NCI-H524 (cell line): Measurements from ENCODE around the gene AHR.

Experiments used
- DNase-seq, 2 experiments: peaks; one replicate each; lab custom pipeline; 2025; lab: John Stamatoyannopoulos, UW

Gene AHR

DNA sequence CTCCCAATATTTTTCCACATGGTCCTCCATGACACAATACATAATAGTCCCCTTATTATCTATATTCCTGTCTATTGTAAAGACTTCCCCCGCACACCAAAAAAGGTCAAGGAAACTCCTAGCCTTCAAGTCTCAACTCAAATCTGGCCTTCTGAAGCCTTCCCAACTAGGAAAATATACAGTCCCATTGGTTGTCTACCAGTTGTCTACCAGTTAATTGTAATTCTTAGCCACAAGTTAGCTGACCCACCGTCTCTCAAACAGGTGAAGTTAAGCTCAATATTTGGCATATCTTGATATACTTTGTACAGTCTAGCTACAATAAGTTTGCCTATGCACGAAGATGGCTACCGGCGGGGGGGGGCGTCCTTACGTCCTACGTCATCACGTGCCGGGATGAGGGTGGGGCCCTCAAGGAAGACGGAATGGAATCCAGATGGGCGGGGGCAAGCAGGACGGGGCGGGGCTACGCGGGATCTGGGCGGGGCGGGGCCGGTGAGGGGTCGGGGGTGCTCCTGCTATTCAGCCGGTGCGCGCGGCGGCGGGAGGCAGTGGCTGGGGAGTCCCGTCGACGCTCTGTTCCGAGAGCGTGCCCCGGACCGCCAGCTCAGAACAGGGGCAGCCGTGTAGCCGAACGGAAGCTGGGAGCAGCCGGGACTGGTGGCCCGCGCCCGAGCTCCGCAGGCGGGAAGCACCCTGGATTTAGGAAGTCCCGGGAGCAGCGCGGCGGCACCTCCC is at the start of gene AHR:
Gene AHR, plus strand, starts transcription at position 551 of the 738 bp plus-strand sequence. CDS start 613 bp downstream, outside the sequence.
- DNase-seq = peak; percentile 42 to 86

- no peak for DNase-seq
Measured at GRCh38 chr7:17253885-17254284, 44.6 kb upstream of the AHR start.

GRCh38 chr7:17255926-17256325 is 42.5 kb upstream of the AHR start:
- no peak for DNase-seq

GRCh38 chr7:17256375-17256774 is 42.1 kb upstream of the AHR start:
- DNase-seq = no peak

- DNase-seq = no peak
Measured at GRCh38 chr7:17266565-17266964, 31.9 kb upstream of the AHR start.

GRCh38 chr7:17269341-17270221 is 28.9 kb upstream of the AHR start:
- no peak for DNase-seq

DNA sequence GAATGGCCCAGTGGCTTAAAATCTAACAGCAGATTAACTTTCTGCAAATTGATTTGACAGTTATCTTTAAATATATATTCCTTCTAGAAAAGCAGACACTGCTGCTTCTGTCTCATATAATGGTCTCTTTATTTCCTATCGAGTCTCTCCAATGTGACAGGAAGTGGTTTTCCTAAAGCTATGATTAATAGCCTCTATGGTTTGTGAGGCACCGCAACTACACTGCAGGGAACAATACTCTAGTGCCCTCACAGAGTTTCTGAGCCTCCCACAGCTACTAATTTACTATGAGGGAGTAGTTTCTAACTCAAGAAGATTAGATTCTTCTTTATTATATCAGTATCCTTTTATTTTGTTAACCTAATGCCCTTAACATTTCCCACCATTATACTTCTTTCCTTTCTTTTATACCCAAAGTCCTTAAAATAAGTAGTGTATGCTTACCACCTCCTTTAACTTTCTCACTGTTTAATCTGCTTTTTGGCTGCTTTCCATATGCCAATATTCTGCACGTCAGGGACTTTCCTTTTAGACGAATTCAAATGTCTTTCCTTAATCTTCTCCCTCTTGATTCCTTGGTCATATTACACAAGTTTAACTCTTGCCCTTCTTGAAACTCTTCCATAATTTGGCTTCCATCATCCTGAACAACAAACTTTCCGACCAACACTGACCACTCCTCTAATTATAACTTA is 23.8 kb upstream of the AHR start:
- peak in 1 of 2 experiments; percentile 6 for DNase-seq

GRCh38 chr7:17275749-17276671 is 22.4 kb upstream of the AHR start:
- no peak for DNase-seq

GRCh38 chr7:17279061-17279460 is 19.4 kb upstream of the AHR start:
- no peak for DNase-seq

DNA sequence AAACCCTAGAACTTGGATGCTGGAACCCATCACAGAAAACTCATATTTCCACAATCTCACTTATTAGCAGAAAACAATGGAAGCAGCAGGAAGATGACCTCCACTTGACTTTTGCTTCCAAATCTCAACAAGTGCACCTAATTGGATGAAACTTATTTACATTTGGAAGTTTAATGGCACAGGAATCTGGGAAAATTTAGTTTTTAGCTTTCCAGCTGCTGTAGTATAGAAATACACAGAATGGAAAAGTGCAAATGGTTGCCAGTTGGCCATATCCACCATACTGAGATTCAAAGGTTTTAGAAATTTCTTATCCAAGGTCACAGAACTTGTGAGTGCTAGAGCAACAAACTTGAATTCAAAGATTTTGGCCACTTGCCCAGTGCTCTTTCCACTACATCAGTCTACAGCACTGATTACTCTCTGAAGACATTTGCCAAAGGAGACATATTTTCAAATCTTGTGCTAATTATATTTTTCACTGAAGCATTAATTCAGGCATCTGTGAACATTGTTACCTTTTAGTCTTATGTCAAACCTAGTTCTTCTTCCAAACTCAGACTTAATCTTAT is 9.3 kb upstream of the AHR start:
- peak; percentile 18 to 62 for DNase-seq

GRCh38 chr7:17292843-17293242 is 5.6 kb upstream of the AHR start:
- DNase-seq = peak in 1 of 2 experiments; percentile 5

GRCh38 chr7:17293481-17293880 is 5.0 kb upstream of the AHR start:
- no peak for DNase-seq

DNA sequence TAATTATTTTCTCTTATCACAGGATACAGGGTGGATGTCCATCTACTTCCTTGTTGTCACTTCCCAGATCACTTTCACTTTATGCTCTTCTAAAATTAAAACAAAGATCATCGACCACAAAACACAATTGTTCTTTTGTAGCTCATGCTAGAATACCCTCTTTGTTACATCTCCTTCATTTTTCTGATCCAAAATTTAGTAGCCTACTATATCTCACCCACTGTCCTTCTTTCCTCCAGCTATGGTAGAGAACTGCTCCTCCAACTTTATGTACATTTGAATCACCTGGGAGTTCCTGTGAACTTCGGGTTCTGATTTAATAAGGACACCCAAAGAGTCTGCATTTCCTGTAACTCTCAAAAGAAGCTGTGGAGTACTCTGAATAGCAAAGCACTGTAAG is 1.2 kb upstream of the AHR start:
- DNase-seq = no peak

GRCh38 chr7:17298840-17299482 is 509 bp downstream of the AHR start:
- DNase-seq = peak; percentile 0 to 43

DNA sequence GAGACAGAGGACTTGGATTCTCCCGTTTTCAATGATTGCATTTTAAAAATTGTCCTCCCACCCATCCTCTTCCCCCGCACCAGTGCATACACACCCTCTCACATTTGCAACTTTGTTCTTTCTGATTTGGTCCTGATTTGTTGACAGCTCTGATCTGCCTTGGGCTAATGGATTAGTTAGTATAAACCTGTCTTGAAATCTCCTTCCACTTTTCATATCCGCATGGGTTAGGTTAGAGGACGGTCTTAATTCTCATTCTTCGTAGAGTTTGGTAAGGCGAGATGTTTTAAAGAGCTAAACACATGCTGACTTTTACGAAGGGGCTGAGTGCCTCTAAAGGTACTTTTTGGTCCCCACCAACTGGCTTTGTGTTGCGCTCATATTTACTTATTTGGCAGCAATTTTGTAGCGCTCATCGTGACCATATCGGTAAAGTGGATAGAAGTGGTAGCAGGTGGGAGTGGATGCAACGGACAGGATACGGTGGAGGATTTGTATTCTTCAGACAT is 1.1 kb downstream of the AHR start:
- DNase-seq = peak in 1 of 2 experiments; percentile 46

GRCh38 chr7:17300012-17300411 is 1.6 kb downstream of the AHR start:
- DNase-seq = no peak

DNA sequence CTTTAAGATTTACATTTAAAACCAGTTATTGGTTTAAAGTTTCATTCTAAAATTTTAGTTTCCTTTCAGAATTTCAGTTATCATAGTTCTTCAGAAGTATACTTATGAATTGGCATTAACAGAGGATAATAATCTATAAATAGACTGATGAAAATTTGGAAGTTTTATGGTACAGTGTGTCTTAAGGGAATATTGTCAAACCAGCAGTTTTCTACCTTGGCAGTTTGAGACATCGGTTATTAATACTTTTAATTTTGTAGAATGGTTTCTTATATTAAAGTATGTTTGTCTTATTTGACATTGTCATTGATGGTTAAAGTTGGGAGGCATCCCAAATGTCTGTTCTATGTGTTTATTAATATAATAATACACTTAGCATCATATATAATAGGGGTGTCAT is 2.0 kb downstream of the AHR start:
- DNase-seq = no peak

DNA sequence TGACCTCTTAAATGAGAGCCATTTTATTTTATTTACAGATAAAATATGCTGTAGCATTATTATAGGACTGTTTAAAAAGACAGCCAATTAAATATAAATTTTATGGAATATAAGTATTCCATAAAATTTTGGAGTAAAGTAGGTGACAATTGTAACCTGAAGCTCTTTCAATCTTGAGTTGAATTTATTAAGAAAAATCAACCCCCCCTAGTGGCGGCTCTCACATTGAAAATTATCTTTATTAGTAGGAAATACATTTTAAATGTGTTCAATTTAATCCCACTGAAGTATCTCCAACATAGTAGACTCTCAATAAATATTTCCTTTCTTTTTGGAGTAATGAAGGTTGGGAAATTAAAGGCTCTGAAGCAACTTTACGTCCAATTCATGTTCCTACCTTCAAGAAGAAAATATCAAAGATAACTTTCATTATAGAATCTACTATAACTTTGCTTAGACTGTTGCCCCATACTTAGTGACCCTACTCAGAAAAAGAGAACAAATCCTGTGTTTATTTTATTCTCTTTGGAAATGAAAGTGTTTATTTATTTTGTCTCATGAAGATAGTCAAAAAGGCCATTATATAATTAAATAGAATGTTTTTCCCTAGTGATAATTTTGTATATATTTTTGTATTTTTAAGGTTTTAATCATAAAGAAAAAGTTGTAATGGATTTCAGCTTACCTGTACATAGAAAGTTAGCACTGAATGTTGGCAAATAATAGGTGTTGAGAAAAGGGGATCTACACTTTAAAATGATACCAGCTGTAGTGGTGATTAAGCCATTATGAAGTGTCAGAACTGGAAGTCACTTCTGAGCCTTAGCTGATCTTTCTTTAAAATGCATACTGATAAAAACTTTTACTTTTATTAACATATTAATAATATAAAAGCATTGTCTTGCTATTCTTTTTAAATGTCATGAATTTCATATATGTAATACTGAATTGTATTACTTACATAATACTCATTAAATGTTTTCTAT is 3.3 kb downstream of the AHR start:
- peak in 1 of 2 experiments; percentile 25 for DNase-seq

- DNase-seq = no peak
Measured at GRCh38 chr7:17302575-17303142, 4.2 kb downstream of the AHR start.
